HepG2 (cell line): ENCODE data around the gene RRAD. TPM values are rescaled to one million over a fixed set of nuclear protein-coding genes. Genes with fewer than 3 reads are reported as not detected.

ENCODE experiments used
- ATF7 ChIP-seq, 2 experiments: fragments of 450-650 bp in 1 of 2; sonication (generic) in 1 of 2; formaldehyde crosslinking in 1 of 2; IDR thresholded peaks; 2 replicates each; pipeline versions ENCODE4 v1.4.0 to v1.6.1; 2016 to 2020; ENCODE audit warnings: antibody characterized with exemption in 1 of 2, mild to moderate bottlenecking in 1 of 2, missing genetic modification reagents in 1 of 2
- CHD2 ChIP-seq: IDR thresholded peaks from 2 replicates; pipeline ENCODE4 v1.6.1; 2011; ENCODE audit warnings: low read depth, low read length, improper control_type of control experiment
- FOXP1 ChIP-seq, 2 experiments: fragments of 450-650 bp in 1 of 2; IDR thresholded peaks; 2 replicates each; pipeline ENCODE4 v1.6.1; 2017 to 2018; ENCODE audit warnings: antibody characterized with exemption in 1 of 2
- GABPB1 ChIP-seq: IDR thresholded peaks from 2 replicates; pipeline ENCODE4 v1.6.1; 2016; ENCODE audit warnings: mild to moderate bottlenecking, missing genetic modification reagents, moderate library complexity, missing compliant biosample characterization
- JUNB ChIP-seq: sonication (generic); formaldehyde crosslinking; IDR thresholded peaks from 2 replicates; pipeline ENCODE4 v1.8.0; 2022; ENCODE audit warnings: missing genetic modification reagents, mild to moderate bottlenecking, borderline replicate concordance
- MAFF ChIP-seq: IDR thresholded peaks from 2 replicates; pipeline ENCODE4 v1.6.1; 2011; ENCODE audit warnings: low read depth, low read length, improper control_type of control experiment
- MLLT10 ChIP-seq: sonication (generic); formaldehyde crosslinking; IDR thresholded peaks from 2 replicates; pipeline ENCODE4 v1.4.0; 2020; ENCODE audit warnings: missing genetic modification reagents
- NFYB ChIP-seq: sonication (generic); formaldehyde crosslinking; IDR thresholded peaks from 2 replicates; pipeline ENCODE4 v1.4.0; 2020; ENCODE audit warnings: missing genetic modification reagents
- PITX1 ChIP-seq: sonication (generic); formaldehyde crosslinking; IDR thresholded peaks from 2 replicates; pipeline ENCODE4 v1.5.1; 2020; ENCODE audit warnings: mild to moderate bottlenecking, missing genetic modification reagents
- PPARG ChIP-seq: conservative IDR thresholded peaks from 2 replicates; pipeline ENCODE4 v1.6.1; 2016; ENCODE audit warnings: missing biosample characterization, missing genetic modification reagents
- REPIN1 ChIP-seq: sonication (generic); formaldehyde crosslinking; IDR thresholded peaks from 2 replicates; pipeline ENCODE4 v1.8.0; 2022; ENCODE audit warnings: missing genetic modification reagents, low read depth, mild to moderate bottlenecking, borderline replicate concordance
- SCMH1 ChIP-seq: sonication (generic); formaldehyde crosslinking; IDR thresholded peaks from 2 replicates; pipeline ENCODE4 v1.9.0; 2021; ENCODE audit warnings: missing genetic modification reagents, mild to moderate bottlenecking, borderline replicate concordance
- SUZ12 ChIP-seq: fragments of 150-350 bp; IDR thresholded peaks from 2 replicates; pipeline ENCODE4 v1.6.1; 2014; ENCODE audit warnings: low read depth, low read length
- THYN1 ChIP-seq: sonication (generic); formaldehyde crosslinking; IDR thresholded peaks from 2 replicates; pipeline ENCODE4 v1.8.1; 2023; ENCODE audit warnings: low read depth, mild to moderate bottlenecking, moderate library complexity, missing genetic modification reagents, borderline replicate concordance
- ZNF713 ChIP-seq: sonication (generic); formaldehyde crosslinking; IDR thresholded peaks from 2 replicates; pipeline ENCODE4 v1.4.0; 2020; ENCODE audit warnings: mild to moderate bottlenecking, missing genetic modification reagents
- ZNF737 ChIP-seq: sonication (generic); formaldehyde crosslinking; IDR thresholded peaks from 2 replicates; pipeline ENCODE4 v1.5.0; 2020; ENCODE audit warnings: missing genetic modification reagents, mild to moderate bottlenecking, borderline replicate concordance
- ZSCAN20 ChIP-seq: sonication (generic); formaldehyde crosslinking; IDR thresholded peaks from 2 replicates; pipeline ENCODE4 v1.4.0; 2020; ENCODE audit warnings: missing genetic modification reagents, mild to moderate bottlenecking, borderline replicate concordance
- polyA plus RNA-seq, 8 experiments: library from polyadenylated mRNA; depleted of rRNA in 3 of 8; stranded (reverse) in 7 of 8; unstranded in 1 of 8; fragments of >200 nt; fragmentation: Illumina TruSeq in 4 of 8; extraction: Trizol in 4 of 8; gene quantifications; 2 replicates each; pipeline versions ENCODE4 v1.2.1 to v1.2.3, GENCODE V29; 2011 to 2016; ENCODE audit warnings: low read depth in 4 of 8, missing spikeins in 1 of 8, mixed read lengths in 1 of 8; ENCODE audit not compliant: insufficient read depth in 1 of 8
- total RNA-seq, 5 experiments: library from RNA; depleted of rRNA; stranded (reverse); fragments of >200 nt; fragmentation: Illumina TruSeq; extraction: Trizol; gene quantifications; 2 replicates each; pipeline ENCODE4 v1.2.3, GENCODE V29; 2016; ENCODE audit warnings: low read depth in 1 of 5
- TF ChIP-seq, protein P1 (sequence below): sonication (generic); formaldehyde crosslinking; IDR thresholded peaks from 2 replicates; pipeline ENCODE4 v1.5.1; 2020; ENCODE audit warnings: mild to moderate bottlenecking, missing genetic modification reagents, borderline replicate concordance
- TF ChIP-seq, protein P2 (sequence below): sonication (generic); formaldehyde crosslinking; IDR thresholded peaks from 2 replicates; pipeline ENCODE4 v1.5.0; 2020; ENCODE audit warnings: mild to moderate bottlenecking, low read depth, missing genetic modification reagents, borderline replicate concordance
- TF ChIP-seq, protein P3 (sequence below): IDR thresholded peaks from 2 replicates; pipeline ENCODE4 v1.6.1; 2016; ENCODE audit warnings: low read depth, borderline replicate concordance
- TF ChIP-seq, protein P4 (sequence below): fragments of 450-650 bp; IDR thresholded peaks from 2 replicates; pipeline ENCODE4 v1.6.1; 2016

The RRAD gene
- total and polyA plus RNA-seq, 2 of the 13 experiments (the other 11 are each of a cell fraction or from before 2014, with no cell fraction given) = 0.80 to 1.1 TPM

DNA sequence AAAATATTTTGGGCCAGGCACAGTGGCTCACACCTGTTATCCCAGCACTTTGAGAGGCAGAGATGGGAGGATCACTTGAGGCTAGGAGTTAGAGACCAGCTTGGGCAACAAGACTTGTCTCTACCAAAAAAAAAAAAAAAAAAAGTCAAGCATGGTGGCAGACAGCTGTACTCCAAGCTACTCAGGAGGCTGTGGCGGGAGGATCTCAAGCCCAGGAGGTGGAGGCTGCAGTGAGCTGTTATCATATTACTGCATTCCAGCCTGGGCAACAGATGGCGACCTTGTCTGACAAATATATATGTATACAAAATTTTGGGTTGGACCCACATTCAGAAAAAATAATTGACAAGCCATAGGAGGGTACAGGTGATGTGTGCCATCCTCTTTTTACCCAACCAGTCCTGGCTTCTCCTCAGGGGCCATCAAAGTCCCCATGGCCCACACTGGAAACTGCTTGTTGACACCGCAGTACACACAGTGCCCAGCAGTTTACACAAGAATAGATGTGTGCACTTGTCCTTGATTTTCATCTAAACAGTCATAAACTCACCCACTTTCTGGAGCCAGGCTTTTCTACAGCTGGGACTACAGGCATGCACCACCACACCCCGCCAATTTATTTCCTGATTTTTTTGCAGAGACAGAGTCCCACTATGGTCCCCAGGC is 11.7 kb upstream of the RRAD start (continued):
- TF ChIP-seq, protein P1, sequence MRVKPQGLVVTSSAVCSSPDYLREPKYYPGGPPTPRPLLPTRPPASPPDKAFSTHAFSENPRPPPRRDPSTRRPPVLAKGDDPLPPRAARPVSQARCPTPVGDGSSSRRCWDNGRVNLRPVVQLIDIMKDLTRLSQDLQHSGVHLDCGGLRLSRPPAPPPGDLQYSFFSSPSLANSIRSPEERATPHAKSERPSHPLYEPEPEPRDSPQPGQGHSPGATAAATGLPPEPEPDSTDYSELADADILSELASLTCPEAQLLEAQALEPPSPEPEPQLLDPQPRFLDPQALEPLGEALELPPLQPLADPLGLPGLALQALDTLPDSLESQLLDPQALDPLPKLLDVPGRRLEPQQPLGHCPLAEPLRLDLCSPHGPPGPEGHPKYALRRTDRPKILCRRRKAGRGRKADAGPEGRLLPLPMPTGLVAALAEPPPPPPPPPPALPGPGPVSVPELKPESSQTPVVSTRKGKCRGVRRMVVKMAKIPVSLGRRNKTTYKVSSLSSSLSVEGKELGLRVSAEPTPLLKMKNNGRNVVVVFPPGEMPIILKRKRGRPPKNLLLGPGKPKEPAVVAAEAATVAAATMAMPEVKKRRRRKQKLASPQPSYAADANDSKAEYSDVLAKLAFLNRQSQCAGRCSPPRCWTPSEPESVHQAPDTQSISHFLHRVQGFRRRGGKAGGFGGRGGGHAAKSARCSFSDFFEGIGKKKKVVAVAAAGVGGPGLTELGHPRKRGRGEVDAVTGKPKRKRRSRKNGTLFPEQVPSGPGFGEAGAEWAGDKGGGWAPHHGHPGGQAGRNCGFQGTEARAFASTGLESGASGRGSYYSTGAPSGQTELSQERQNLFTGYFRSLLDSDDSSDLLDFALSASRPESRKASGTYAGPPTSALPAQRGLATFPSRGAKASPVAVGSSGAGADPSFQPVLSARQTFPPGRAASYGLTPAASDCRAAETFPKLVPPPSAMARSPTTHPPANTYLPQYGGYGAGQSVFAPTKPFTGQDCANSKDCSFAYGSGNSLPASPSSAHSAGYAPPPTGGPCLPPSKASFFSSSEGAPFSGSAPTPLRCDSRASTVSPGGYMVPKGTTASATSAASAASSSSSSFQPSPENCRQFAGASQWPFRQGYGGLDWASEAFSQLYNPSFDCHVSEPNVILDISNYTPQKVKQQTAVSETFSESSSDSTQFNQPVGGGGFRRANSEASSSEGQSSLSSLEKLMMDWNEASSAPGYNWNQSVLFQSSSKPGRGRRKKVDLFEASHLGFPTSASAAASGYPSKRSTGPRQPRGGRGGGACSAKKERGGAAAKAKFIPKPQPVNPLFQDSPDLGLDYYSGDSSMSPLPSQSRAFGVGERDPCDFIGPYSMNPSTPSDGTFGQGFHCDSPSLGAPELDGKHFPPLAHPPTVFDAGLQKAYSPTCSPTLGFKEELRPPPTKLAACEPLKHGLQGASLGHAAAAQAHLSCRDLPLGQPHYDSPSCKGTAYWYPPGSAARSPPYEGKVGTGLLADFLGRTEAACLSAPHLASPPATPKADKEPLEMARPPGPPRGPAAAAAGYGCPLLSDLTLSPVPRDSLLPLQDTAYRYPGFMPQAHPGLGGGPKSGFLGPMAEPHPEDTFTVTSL (CRISPR knock-in tag) = no peak
- TF ChIP-seq, protein P2, sequence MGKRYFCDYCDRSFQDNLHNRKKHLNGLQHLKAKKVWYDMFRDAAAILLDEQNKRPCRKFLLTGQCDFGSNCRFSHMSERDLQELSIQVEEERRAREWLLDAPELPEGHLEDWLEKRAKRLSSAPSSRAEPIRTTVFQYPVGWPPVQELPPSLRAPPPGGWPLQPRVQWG (CRISPR knock-in tag) = no peak
- TF ChIP-seq JUNB (CRISPR knock-in tag) (no peak), FOXP1 (IDR thresholded peaks at IDR 0.05) (no peak), FOXP1 (CRISPR knock-in tag; IDR thresholded peaks at IDR 0.05) (peak; percentile 36; the same call in 1 of the 2 replicates), ZNF713 (CRISPR knock-in tag) (no peak), CHD2 (no peak), MLLT10 (no peak), SUZ12 (no peak), ZSCAN20 (CRISPR knock-in tag) (no peak), ATF7 (IDR thresholded peaks at IDR 0.05) (no peak), ATF7 (CRISPR knock-in tag; IDR thresholded peaks at IDR 0.05) (no peak), GABPB1 (CRISPR knock-in tag) (no peak), PITX1 (CRISPR knock-in tag) (no peak), MAFF (no peak), NFYB (CRISPR knock-in tag) (no peak), REPIN1 (CRISPR knock-in tag) (no peak), ZNF737 (CRISPR knock-in tag) (no peak), SCMH1 (CRISPR knock-in tag) (no peak), PPARG (no peak), THYN1 (CRISPR knock-in tag) (no peak)
- TF ChIP-seq, protein P3, sequence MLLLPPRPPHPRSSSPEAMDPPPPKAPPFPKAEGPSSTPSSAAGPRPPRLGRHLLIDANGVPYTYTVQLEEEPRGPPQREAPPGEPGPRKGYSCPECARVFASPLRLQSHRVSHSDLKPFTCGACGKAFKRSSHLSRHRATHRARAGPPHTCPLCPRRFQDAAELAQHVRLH = no peak
- TF ChIP-seq, protein P4, sequence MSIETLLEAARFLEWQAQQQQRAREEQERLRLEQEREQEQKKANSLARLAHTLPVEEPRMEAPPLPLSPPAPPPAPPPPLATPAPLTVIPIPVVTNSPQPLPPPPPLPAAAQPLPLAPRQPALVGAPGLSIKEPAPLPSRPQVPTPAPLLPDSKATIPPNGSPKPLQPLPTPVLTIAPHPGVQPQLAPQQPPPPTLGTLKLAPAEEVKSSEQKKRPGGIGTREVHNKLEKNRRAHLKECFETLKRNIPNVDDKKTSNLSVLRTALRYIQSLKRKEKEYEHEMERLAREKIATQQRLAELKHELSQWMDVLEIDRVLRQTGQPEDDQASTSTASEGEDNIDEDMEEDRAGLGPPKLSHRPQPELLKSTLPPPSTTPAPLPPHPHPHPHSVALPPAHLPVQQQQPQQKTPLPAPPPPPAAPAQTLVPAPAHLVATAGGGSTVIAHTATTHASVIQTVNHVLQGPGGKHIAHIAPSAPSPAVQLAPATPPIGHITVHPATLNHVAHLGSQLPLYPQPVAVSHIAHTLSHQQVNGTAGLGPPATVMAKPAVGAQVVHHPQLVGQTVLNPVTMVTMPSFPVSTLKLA = no peak
